Measurements from ENCODE around the gene RPL32.
"Not testable (repeated sequence)": the region's sequence is repeated elsewhere in the genome, so short reads cannot be mapped to it uniquely, and the experiment has no call there.

RPL32 gene

GRCh38 chr3:12809001-12809400, 32.4 kb downstream of the RPL32 start:
- DNase-seq (ENCODE audit: low read depth, low spot score) = no peak

GRCh38 chr3:12808587-12808986, 32.8 kb downstream of the RPL32 start:
- DNase-seq (ENCODE audit: low read depth, low spot score) = no peak

GRCh38 chr3:12807601-12808359, 33.6 kb downstream of the RPL32 start:
- no peak for DNase-seq (ENCODE audit: low read depth, low spot score)

GRCh38 chr3:12807066-12807465, 34.3 kb downstream of the RPL32 start:
- no peak for DNase-seq (ENCODE audit: low read depth, low spot score)

- no peak for DNase-seq (ENCODE audit: low read depth, low spot score)
Measured at GRCh38 chr3:12803371-12803770, 38.0 kb downstream of the RPL32 start.

- no peak for DNase-seq (ENCODE audit: low read depth, low spot score)
Measured at GRCh38 chr3:12799525-12800440, 41.6 kb downstream of the RPL32 start.

GRCh38 chr3:12798559-12799179, 42.7 kb downstream of the RPL32 start:
- DNase-seq (ENCODE audit: low read depth, low spot score) = no peak

GRCh38 chr3:12797892-12798558, 43.3 kb downstream of the RPL32 start:
- no peak for DNase-seq (ENCODE audit: low read depth, low spot score)

GRCh38 chr3:12797124-12797891, 44.1 kb downstream of the RPL32 start:
- DNase-seq (ENCODE audit: low read depth, low spot score) = no peak

- DNase-seq (ENCODE audit: low read depth, low spot score) = no peak
Measured at GRCh38 chr3:12796171-12797123, 44.9 kb downstream of the RPL32 start, which contains the start of gene CAND2. Gene CAND2 (plus strand): TSS chr3:12796680. CDS start chr3:12796721, 41 bp downstream.

- no peak for DNase-seq (ENCODE audit: low read depth, low spot score)
Measured at GRCh38 chr3:12793701-12794100, 47.7 kb downstream of the RPL32 start.

GRCh38 chr3:12791430-12791829, 49.9 kb downstream of the RPL32 start:
- no peak for DNase-seq (ENCODE audit: low read depth, low spot score)

- not testable (repeated sequence) for DNase-seq (ENCODE audit: low read depth, low spot score)
Measured at GRCh38 chr3:12787967-12788690, 53.2 kb downstream of the RPL32 start.

GRCh38 chr3:12787346-12787745, 54.0 kb downstream of the RPL32 start:
- DNase-seq (ENCODE audit: low read depth, low spot score) = peak; percentile 16

- DNase-seq (ENCODE audit: low read depth, low spot score) = no peak
Measured at GRCh38 chr3:12785096-12785495, 56.3 kb downstream of the RPL32 start.
